AG09309 (cell line): ENCODE data around the gene ITGB7.

Source experiments
- DNase-seq: peaks from one replicate; pipeline ENCODE4 v3.0.0-alpha.2; 2010; ENCODE audit warnings: low read depth
- H3K4me3 ChIP-seq: 2 replicates; pipeline ENCODE4 v1.5.1; 2011; ENCODE audit warnings: mild to moderate bottlenecking, low read depth, low read length, moderate library complexity; ENCODE audit not compliant: control insufficient read depth
- CTCF ChIP-seq: IDR thresholded peaks from 2 replicates; pipeline ENCODE4 v1.5.1; 2011; ENCODE audit warnings: mild to moderate bottlenecking, low read depth, low read length, inconsistent platforms; ENCODE audit not compliant: insufficient read depth, control insufficient read depth; ENCODE audit errors: missing control alignments

ITGB7 gene

GRCh38 chr12:53221203-53222080 lies 14.4 kb upstream of the ITGB7 start:
- H3K4me3 ChIP-seq: peak overlapping the region; percentile 47
- no peak for DNase-seq

GRCh38 chr12:53220694-53221202 lies 13.7 kb upstream of the ITGB7 start:
- no peak for DNase-seq
- H3K4me3 ChIP-seq: peak overlapping the region; percentile 83
- TF ChIP-seq CTCF: no peak

More at GRCh38 chr12:53221203-53222080, 14.4 kb upstream of the ITGB7 start:
- TF ChIP-seq CTCF: peak; percentile 16

DNA sequence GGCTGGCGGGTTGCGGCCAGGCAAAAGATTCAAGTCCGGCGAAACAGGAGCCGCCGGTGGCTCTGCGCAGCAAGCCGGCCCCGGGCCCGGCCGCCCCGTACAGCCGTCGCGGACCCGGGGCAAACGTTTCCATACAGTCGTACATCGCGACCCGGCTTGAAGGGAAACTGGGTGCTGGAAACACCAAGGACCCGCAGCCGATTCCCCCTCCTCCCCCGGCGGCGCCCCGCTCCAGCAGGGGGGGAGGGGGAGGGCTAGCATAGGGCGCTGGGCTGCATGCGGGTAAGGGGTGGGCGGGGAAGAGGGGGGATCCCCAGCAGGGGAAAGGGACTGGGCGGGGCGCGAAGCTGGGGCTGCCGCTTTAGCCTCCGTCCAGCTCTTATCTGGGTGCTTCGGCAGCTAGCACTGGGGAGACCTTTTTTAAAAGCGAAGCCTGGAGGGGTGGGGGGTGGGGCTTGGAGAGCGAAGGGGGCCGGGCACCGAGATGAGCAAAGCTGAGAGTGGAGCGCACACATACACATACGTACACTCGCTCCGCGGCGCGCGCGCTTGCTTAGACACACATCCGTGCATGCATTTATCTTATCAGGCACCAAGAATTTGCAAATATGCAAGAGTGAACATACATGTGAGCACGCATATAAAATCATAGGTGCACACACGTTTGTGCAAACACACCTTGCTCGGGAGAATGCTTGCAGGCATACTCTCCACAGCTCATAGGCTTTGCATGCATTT lies 13.1 kb upstream of the ITGB7 start:
- H3K4me3 ChIP-seq: peak overlapping the region; percentile 83
- DNase-seq: no peak
- TF ChIP-seq CTCF: no peak

- DNase-seq: no peak
- no peak for TF ChIP-seq CTCF
- peak overlapping the region; percentile 83 for H3K4me3 ChIP-seq
These were observed 12.4 kb upstream of the ITGB7 start for GRCh38 chr12:53219292-53219955.

DNA sequence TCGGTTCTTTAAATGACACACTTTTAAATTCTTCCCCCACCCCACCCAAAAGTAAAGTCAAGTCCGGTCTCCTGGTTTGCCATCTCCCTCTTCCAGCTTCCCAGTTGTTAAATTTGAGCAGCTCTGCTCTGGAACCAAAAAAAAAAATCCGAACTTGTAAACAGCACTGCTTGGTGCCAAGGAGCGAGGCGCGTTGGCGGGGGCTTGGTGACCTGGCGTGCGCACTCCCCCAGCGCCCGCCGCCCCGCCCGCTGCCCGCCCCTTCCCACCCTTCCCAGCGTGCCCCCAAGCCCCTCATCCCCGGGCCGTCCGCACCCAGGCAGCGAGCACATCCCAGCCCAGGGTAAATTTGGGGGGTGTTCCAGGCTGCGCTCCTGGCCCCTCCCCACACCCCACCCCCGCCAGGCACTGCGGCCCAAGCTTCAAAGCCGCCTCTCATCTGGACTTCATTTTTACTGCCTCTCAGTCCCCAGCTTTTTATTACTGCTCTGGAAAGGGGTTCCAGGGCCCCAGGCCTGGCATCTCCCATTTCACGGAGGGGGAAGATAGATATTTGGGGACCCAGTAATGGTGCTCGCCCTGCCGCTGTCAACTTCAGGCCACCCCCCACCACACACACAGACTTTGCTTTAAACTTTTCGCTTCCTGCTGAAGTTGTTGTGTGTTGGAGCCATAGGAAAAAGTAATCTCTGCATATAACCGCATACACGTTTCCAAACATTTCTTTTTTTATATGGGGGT lies 11.7 kb upstream of the ITGB7 start:
- no peak for DNase-seq
- peak overlapping the region; percentile 83 for H3K4me3 ChIP-seq
- no peak for TF ChIP-seq CTCF

GRCh38 chr12:53217931-53218307 lies 10.9 kb upstream of the ITGB7 start:
- TF ChIP-seq CTCF: no peak
- H3K4me3 ChIP-seq: peak overlapping the region; percentile 83
- DNase-seq: no peak
